ENCODE data around the gene USP4.

Gene USP4

DNA sequence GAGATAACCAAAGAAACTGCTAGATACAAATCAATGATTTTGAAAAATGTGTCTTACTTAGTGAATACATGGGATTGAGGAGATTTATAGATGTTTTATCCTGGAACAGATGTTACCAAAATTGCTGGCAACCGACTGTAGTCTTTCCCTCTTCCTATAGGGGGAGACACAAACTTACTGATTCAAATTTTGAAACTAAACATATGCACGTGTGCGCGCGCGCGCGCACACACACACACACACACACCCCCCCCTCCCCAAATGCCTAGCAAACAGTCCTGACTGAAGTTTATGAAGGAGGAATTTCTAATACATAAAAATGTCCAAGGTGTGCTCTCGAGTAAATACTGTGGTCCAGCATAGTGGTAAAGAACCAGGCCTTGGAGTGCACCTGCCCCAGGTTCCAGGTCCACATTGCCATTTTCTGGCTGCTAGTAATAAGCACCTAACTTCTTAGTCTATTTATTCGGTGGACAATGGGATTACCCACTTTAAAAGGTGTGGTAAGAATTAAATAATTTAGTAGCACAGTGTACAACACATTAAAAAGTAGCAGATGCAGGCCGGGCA is 44.3 kb downstream of the USP4 start:
- DNase-seq (ENCODE audit: low read depth): no peak

DNA sequence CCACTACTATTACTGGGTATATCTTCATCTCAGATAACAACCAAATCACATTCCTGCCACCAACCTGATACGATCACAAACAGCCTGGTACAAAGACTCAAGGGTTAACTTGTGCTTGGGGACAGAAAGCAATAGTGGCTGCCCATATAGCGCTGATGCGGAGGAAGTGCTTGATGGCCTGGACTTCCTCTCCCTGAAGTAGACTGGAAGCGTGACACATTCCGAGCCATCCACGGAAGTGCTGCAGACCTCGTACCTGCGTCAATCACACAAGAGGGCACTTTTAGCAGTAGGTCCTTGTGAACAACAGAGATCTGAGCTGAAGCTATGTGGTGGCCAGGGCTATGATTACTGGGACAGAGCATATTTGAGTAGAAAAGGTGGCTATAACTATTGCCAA is 45.5 kb downstream of the USP4 start:
- DNase-seq (ENCODE audit: low read depth): no peak

DNA sequence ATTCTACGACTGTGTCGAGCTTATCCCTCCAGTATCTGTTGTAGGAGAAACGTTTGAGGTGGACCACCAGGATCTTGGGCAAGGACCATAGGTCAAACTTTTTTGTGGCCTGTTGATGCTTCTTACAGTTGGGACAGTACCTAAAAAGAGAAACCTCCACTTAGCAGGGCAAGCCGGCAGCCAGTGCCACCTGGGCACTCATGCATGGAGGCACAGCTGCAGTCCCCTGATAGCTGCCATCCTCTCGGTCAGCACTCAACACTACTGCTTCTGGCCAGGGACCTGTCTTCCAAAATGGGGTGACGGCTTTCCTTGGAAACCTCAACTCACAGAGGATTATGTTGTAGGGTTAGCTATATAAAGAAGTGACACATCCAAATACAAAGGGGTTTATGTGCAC is 55.9 kb downstream of the USP4 start:
- DNase-seq (ENCODE audit: low read depth): no peak

DNA sequence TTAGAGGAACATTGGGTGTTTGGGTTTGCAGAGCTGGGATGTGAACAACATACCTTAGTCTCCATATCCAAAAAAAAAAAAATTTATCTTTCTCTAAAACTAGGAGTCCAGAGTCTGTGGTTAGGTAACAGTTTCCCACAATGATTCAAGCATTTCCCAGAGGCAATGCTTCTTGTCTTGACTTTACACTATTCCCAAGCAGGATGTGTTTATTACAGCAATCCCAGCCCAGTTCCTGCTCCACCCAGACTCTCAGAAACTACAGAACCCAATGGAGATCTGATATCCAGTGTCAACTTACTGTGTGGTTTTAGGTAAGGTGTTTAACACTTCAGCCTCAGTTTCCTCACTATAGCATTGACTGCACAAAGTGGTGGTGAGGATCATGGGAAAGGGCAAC is 60.5 kb downstream of the USP4 start:
- DNase-seq (ENCODE audit: low read depth): no peak

DNA sequence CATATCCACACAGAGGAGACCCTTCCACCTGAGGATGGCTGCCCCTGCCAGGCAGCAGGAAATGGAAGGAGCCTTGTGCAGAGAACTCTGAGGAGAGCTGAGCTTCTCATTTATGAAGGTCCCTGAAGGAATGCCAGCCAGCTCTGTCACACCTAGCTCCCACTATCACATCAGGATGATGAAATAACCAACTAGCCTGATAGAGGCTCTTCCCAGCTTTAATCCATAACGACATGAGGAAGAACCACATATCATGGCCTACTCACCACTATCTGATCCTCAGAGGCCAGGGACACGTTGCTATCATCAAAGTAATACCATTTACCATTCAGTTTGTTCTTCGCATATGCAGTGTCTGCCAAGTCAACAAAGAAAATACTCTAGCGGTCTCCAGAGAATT is 61.3 kb downstream of the USP4 start:
- no peak for DNase-seq (ENCODE audit: low read depth)

GRCh38 chr3:49277383-49277775 is 62.5 kb downstream of the USP4 start:
- DNase-seq (ENCODE audit: low read depth): no peak

- DNase-seq (ENCODE audit: low read depth): peak; percentile 57
Observed at GRCh38 chr3:49276475-49277382, 63.1 kb downstream of the USP4 start, which contains the start of gene C3orf62. TSS of gene C3orf62 (minus strand) at chr3:49277232. CDS start at chr3:49276872, 360 bp downstream.

DNA sequence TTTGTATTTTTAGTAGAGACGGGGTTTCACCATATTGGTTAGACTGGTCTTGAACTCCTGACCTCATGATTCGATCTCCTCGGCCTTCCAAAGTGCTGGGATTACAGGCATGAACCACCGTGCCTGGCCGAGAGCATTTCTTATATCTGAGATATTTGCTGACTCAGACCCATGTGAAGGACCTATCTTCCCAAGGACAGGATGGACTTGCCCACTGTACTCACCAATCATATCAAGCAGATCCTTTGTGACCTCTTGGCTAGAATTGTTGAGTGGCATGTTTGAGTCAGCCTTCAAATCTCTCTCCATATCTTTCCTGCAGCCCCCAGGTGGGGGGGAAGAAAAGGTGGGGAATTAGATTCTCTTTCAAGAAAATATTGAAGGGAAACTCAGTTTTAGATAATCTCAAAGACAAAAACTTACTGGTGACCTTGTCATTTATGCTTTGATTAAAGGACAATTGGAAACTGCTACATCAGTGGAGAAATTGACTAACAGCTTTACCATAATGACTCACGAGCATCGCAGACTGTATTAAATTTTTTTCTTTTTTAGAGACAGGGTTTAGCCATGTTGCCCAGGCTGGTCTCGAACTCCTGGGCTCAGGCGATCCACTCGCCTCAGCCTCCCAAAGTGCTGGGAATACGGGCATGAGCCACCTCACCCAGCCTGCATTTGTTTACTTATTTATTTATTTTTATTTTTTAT is 65.9 kb downstream of the USP4 start:
- no peak for DNase-seq (ENCODE audit: low read depth)

- no peak for DNase-seq (ENCODE audit: low read depth)
Observed at GRCh38 chr3:49271047-49271446, 68.8 kb downstream of the USP4 start.

- no peak for DNase-seq (ENCODE audit: low read depth)
Observed at GRCh38 chr3:49270156-49270500, 69.7 kb downstream of the USP4 start.

DNA sequence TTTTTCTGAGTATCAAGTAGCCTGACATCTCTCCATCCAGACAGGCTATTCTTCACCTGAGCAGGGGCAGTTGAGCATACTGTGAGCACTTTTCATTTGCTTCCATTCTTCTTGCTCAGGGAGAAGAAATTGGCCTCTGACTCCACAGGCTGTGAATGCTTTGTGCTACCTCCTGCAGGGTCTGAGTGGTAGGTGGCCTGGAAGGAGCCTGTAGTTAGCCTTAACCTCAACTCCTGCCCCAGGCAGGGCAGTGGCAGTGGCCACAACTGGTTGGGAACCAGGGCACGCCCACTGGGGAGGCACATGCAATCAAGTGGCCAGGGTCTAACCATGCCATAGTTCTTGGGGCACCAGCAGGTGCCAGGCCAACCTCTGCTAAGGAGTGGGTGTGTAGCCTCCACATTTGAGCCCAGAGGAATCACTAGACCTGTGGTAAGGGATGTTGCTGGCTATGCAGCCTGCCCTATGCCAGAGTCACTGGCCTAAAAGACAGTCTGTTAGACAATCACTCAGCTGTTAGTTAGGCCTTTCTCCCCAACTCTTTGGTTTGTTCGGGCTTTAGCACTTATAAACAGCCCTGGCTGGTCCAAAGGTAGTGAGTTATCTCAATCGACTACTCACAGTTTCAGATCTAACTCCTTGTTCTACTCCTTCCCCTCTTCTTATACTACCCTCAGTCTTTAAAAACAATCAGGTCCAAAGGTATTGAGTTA is 70.3 kb downstream of the USP4 start:
- no peak for DNase-seq (ENCODE audit: low read depth)

DNA sequence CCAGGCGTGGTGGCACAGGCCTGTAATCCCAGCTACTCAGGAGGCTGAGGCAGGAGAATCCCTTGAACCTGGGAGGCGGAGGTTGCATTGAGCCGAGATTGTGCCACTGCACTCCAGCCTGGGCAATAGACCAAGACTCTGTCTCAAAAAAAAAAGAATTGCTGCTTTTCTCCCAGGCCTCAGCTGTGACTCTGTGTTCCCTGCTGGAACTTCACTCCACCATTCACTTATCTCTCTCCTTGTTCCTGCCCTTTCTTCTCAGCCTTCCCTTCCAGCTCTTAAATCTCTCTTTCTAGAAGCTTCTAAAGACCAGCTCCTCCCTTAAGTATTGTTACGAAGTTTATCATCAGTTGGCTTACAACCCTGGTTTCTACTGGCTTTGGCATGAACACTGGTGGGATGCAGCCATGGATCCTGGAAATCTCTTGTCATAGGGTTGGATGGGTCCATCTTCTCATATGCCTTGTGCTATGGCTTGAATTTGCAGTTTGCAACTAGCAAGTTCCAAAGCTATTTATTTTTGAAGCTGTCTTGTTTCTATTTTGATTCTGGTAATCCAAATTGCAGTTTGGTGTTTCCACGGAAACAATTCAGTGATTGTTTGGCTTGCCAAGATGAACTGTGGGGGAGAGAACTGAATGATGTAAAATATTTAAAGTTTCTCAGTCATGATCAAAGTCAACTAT is 73.3 kb downstream of the USP4 start:
- DNase-seq (ENCODE audit: low read depth): no peak

DNA sequence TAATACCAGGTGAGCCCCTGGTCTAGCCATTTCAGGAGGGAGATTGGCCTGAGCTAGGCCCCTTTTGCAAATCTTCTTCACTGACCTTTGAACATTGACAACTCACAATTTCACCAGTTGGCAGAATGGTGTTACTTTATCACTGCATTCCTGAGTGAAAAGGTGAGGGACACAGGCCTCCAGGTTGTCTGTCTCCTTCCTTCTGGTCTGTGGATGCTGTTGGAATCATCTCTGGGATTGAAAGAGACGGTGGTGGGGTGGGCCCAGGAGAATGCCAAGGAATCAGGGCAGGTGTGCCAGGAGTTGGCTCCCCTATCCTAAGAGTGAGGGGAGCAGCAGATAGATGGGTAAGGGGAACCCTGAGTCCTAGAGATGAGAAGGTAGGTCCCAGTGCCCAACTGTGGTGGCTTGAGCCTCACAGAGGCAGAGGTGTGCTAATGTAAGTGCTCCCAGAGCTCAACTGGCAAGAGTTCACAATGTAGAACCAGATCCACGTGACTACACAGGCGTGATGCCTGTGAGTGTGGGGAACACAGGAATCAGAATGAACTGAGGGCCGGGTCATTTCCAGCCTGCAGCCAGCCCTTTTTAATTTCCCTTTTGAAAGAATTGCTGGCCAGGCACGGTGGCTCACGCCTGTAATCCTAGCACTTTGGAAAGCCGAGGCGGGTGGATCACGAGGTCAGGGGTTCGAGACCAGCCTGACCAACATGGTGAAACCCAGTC is 74.0 kb downstream of the USP4 start:
- DNase-seq (ENCODE audit: low read depth): no peak

DNA sequence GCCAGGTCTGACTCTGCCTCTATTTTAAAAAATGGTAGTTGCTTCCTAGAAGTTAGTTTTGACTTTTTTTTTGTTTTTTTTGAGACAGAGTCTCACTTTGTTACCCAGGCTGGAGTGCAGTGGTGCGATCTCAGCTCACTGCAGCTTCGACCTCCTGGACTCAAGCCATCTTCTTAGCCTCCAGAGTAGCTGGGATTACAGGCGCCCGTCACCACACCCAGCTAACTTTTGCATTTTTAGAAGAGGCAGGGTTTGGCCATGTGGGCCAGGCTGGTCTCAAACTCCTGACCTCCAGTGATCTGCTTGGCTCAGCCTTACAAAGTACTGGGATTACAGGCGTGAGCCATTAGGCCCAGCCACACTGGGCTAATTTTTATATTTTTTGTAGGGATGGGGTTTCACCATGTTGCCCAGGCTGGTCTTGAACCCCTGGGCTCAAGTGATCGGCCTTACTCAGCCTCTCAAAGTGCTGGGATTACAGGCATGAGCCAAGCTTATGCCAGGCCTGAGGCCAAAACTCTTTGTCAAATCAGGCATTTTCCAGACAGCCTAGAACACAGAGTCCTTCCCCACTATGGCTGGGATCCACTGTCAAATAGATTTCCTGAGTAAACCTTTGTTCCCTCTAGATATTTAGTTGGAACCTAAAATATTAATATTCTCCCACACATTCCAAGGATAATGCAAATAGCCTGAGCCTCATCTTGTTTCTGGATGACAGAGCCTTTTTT is 76.5 kb downstream of the USP4 start:
- DNase-seq (ENCODE audit: low read depth): no peak

DNA sequence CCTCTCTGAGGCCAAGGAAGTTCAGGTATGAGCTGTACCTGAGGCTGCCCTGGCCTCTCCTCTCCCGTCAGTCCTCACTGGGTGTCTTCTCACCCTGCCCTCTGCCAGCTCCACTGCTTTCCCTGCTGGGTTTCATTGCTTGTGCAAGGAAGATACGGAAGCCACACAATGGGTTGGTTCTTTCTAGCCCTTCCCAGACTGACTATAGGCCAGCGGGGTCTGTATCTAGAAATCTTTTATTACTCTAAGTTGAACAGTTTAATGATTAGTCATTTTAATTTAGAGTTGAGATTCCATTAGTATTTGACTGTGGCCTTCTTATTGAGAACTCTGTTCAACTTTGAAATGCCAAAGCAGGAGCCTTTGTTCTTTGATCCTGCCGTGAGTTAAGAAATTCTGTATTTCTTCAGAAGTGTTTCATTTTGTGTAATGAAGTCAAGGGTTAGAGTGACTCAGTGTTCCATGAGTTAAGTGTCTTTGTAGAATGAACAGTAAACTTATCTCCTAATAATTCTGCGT is 79.0 kb downstream of the USP4 start:
- DNase-seq (ENCODE audit: low read depth): no peak

GRCh38 chr3:49257187-49257586 is 82.7 kb downstream of the USP4 start:
- no peak for DNase-seq (ENCODE audit: low read depth)

- no peak for DNase-seq (ENCODE audit: low read depth)
Observed at GRCh38 chr3:49255718-49256511, 83.9 kb downstream of the USP4 start.

GRCh38 chr3:49255112-49255511 is 84.7 kb downstream of the USP4 start:
- DNase-seq (ENCODE audit: low read depth): no peak

DNA sequence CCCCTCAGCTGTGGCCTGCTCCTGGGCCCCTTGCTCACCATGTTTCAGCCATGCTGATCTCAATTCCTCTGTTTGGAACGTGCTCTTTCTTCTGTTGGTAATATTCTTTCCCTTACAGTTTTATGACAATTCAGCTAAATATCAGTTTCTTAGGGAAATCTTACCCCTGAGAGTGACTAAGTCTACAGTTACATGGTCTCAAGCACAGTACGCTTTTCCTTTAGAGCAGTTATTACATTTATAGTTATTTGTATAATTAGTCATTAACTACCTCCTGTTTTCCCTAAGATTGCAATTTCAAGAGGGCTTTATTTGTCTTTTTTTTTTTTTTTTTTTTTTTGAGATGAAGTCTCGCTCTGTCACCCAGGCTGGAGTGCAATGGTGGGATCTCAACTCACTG is 86.3 kb downstream of the USP4 start:
- DNase-seq (ENCODE audit: low read depth): no peak

All from stimulated activated CD8-positive, alpha-beta memory T cell treated with anti-CD3 and anti-CD28 coated beads, Interleukin-15, amount 100 ng/mL, for 24 hours (primary cell).